GM21360 (cell line): ENCODE data around the gene ZNF485.
"Not testable (repeated sequence)": the region's sequence is repeated elsewhere in the genome, so short reads cannot be mapped to it uniquely, and the experiment has no call there.

Experiments
- ATAC-seq: cut with Tn5 transposase; IDR thresholded peaks from one replicate; pipeline ENCODE4 v1.9.1; 2021; ENCODE audit warnings: mild to moderate bottlenecking, moderate library complexity; ENCODE audit not compliant: unreplicated experiment

Gene ZNF485

DNA sequence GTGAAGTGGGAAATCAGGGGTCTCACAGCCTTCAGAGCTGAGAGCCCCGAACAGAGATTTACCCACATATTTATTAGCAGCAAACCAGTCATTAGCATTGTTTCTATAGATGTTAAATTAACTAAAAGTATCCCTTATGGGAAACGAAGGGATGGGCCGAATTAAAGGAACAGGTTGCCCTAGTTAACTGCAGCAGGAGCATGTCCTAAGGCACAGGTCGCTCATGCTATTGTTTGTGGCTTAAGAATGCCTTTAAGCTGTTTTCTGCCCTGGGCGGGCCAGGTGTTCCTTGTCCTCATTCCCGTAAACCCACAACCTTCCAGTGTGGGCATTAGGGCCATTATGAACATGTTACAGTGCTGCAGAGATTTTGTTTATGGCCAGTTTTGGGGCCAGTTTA lies 4.7 kb upstream of the ZNF485 start:
- not testable (repeated sequence) for ATAC-seq

DNA sequence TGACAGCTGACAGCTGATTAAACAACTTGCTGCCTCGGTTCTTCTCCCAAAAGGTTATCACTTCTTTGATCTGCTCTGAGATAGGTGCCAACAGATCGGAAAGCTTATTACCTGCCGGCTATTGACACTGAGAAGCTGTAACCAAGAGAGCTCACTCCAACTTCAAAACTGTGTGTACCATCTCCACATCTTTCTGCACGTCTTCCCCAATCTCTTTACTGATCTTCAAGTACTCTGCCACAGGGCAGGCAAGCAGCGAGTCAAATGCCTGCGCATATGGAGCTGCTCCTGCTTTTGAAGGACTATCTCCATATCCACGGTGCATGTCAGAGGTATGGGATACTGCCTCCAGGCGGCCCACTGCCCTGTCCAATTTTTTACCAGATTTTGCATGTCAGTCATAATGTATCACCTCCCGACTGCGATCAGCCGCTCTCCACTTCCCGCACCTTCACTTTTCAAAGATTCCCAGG lies 352 bp upstream of the ZNF485 start:
- no peak for ATAC-seq

DNA sequence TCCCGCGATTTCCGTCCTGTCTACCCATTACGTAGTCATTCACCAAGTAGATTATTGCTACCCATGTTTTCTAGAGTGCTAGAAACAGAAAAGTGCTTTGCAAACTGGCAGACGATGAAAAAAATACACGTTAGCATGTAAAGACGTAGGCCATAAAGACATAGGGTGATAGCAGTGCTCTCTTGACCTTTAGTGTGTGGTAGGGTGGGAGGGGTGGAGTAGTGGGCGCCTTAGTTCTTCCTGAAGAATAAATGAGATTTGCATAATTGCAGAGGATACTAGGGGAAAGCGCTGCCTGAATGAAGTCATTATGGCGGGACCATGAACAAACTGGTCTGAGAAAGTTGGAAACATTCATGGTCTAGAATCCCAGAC lies 948 bp downstream of the ZNF485 start:
- no peak for ATAC-seq

DNA sequence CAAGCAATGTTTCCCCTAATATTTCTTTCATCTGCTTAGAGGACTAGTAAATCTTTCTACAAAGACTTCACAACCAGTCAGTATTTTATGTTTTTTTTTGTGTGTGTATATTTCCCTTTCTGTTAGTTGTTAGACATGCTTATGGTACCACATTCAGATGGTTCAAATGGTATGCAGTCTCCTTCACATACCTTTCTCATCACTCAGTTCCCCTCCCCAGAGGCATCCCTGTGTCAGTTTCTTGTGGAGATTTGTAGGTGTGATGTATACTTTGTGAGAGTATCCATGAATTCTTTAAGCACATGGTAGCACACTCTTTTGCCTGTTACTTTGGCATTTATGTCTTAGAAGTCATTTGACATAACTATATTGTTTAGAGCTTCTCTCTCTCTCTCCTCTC lies 4.4 kb downstream of the ZNF485 start:
- no peak for ATAC-seq

DNA sequence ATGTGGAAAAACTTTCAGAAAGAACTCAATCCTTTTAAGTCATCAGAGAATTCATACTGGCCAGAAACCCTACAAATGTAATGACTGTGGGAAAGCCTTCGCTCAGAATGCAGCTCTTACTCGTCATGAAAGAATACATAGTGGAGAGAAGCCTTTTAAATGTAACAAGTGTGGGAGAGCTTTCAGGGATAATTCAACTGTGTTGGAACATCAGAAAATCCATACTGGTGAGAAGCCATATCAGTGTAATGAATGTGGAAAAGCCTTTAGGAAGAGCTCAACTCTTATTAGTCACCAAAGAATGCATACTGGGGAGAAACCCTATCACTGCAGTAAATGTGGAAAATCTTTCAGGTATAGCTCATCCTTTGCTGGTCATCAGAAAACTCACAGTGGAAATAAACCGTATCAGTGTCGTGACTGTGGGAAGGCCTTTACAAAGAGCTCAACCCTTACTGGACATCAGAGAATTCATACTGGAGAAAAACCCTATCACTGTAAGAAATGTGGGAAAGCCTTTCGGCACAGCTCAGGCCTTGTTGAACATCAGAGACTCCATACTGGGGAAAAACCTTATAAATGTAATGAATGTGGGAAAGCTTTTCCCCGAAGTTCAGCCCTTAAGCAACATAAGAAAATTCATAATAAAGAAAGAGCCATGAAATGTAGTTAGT lies 10.6 kb downstream of the ZNF485 start:
- no peak for ATAC-seq

DNA sequence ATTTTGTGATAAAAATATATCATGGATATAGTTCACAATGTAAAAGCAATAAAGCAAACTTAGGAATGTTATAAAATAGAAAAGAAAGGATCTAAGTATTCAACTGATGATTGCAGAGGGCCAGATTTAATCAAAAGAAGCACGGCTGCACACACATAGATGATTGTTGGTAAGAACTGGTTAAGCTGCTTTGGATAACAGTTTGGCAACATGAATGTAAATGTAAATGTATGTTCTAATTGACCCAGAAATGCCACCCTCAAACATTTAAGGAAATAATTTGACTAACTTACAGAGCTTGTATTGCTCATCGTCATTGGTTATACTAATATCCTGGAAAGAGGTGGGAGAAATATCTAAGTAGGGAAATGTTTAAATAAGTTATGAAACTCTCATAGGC lies 13.1 kb downstream of the ZNF485 start:
- ATAC-seq = no peak

DNA sequence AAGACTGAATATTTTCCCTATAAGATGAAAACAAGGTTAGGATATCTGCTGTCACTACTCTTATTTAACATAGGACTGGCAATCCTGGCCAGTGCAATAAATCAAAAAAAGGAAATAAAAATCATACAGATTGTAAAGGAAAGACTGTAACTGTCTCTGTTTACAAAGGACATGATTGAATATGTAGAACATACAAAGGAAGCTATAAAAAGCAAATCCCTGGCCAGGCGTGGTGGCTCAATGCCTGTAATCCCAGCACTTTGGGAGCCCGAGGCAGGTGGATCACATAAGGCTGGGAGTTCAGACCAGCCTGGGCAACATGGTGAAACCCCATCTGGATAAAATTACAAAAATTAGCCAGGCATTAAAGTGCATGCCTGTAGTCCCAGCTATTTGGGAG lies 15.8 kb downstream of the ZNF485 start:
- no peak for ATAC-seq

DNA sequence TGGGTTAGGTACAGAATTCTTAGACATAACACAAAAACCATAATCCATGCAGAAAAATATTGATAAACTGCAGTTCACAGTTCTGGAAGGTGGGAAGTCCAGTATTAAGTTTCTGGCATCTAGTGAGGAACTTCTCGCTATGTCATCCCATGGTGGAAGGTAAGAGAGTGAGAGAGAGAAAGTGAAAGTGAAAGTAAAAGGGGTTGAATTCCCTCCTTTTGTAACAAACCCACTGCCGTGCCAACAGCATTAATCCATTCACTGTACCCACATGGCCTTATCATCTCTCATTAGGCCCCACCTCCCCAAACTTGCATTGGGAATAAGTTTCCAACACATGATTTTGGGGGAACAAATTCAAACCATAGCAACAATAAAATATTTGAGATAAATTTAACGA lies 17.1 kb downstream of the ZNF485 start:
- no peak for ATAC-seq

DNA sequence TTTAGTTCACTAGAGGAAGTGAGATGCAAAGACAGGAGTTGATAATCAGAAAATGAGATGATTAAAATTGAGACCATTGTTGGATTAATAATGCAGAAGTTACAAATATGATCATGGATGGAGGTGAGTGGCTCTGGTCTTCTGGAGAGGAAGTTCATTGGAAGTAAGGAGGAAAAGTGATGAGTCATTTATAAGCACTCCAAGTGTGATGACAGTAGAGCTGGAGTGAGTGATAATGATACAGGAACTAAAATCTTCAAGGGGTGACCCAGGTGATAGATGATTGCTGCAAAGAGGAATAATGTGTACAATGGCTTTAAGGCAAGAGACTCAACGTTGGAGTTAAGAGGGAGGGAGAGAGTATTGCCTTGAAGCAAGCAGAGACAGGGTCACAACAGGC lies 21.7 kb downstream of the ZNF485 start:
- ATAC-seq = no peak

DNA sequence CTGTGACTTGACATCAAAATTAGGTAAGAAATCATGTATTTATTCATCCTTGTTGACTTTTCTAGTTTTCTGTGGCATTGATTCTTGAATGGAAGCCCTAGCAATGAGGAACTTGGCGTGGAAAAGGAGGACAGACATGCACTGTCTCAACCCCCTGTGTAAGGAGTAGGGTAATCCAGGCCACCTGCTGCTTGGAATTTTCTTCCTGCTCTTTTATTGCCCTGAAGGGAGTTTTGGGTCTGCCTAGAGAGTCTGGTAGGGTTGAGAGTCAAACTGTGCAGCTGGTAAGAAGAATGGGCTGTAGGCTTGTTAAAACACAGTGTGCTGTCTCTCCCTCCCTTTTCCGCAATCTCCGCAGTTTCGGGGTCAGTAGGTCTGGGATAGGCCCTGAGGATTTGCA lies 22.7 kb downstream of the ZNF485 start:
- no peak for ATAC-seq

DNA sequence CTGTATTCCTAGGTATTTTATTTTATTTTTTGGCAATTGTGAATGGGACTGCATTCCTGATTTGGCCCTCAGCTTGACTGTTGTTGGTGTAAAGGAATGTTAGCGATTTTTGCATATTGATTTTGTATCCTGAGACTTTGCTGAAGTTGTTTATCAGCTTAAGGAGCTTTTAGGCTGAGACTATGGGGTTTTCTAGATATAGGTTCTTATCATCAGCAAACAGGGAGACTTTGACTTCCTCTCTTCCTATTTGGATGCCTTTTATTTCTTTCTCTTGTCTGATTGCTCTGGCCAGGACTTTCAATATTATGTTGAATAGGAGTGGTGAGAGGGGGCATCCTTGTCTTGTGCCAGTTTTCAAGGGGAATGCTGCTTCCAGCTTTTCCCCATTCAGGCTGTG lies 29.6 kb downstream of the ZNF485 start:
- not testable (repeated sequence) for ATAC-seq

DNA sequence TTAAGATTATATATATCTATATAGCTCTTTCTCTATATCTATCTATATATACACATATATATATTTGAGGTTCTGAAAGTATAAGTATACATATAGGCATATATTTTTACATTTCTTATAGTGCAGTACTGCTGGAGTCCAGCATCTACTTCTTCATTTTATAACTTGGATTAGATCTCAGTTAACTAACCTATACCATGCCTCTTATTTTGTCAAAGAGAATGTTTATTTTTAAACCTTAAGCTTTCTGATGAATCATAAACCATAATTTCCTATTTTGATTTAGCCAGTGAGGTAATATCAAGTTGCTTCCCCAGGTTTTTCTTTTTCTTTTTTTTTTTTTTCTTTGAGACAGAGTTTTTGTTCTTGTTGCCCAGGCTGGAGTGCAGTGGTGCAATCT lies 34.4 kb downstream of the ZNF485 start:
- ATAC-seq = no peak

DNA sequence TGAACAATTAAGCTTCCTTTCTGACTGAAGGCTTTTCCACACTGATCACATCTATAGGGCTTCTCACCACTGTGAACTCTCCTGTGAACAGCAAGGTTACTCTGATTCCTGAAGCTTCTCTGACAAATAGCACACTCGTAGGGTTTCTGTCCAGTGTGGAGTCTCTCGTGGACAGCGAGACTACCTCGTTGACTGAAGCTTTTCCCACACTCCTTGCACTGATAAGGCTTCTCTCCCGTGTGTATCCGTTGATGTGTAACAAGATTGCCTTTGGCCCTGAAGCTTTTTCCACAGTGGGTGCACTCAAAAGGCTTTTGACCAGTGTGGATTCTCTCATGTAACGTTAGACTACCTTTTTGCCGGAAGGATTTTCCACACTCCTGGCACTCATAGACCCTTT lies 38.0 kb downstream of the ZNF485 start:
- no peak for ATAC-seq

DNA sequence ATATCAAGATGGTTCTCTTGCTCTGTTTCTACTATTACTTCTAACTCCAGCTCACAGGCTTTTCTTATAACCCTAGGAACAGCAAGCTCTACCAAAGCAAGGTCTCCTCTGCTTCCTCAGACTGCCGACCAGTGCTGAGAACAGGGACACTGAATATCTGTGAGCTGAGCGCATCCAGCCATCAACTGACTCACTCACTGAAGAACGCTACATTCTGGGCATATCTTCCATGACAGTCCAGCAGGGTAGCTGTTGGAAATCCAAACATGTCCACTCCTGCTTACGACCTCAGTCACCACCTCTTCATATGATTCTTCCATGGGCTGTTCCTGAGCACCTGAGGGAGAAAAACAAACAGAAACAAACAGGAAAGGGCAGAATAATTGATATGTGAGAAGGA lies 39.6 kb downstream of the ZNF485 start:
- ATAC-seq = no peak

DNA sequence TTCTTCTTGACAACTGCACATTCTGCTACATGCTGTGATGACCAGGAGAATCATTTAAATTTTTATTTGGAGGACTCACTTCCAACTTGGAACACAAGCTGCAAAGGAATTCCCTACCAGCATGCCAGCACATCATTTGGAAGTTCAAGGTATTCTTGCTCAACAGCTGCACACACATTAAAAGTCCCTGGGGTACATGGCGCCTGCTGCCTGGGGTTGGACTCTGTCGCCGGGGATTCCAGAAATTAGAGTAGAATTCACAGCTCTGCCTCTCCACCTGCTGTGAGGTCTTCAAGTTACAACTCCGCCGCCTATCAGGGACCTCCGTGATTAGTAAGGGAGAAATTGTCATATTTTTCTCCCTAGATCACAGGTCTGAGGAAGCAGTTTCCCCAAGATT lies 41.3 kb downstream of the ZNF485 start:
- no peak for ATAC-seq

DNA sequence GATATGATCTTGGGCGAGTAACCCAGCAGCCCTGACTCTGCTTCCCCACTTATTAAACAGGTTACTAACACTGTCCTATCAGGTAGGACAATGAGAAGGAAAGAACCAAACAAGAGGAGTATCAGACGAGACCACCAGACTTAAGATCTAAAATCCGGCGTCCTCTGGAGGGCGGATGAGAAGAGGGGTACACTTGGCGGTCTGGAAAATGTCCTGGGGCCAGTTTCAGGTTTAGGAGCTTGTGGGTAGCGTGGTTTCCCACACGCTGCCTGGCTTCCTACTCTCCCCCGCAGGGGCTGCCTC lies 41.8 kb downstream of the ZNF485 start:
- no peak for ATAC-seq

DNA sequence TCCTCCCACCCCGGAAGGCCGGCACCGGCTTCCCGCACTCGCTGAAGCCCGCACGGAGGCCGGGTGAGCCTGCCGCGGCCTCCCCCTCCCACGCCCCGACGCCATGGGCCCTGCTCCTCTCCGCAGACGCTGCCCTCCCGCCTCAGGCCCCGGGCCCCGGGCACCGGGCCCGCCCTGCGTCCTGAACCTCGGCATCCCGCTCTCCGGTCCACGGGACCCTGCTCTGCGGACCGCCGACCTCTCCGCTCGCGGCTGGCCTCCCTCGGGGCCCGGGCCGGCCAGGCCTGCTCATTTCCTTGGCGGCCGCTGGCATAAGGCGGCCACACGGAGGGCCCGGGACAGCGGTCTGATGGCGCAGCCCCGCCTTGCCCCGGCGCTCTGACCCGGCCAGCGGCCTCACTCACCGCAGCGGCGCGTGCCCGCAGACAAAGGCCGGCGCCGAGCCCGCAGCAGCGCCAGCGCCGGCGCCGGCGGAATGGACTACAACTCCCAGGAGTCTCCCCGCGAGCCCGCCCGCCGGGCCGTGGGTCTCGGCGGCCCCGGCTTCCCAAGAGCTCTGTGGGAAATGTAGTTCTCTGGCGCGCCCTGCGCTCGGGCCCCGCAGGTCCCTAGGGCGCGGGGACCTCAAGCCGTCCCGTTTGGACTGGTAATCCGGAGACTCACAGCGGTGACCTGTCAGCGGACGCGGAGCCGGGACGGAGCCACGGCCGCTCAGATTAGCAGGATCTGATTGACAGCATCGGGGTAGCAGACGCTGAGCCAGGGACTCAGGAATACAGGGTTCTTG lies 42.4 kb downstream of the ZNF485 start, which contains the start of gene ZNF32:
Gene ZNF32, minus strand, starts transcription at position 484 of the 787 bp plus-strand sequence. CDS start 2,748 bp downstream, outside the sequence.
- peak; percentile 99 for ATAC-seq

DNA sequence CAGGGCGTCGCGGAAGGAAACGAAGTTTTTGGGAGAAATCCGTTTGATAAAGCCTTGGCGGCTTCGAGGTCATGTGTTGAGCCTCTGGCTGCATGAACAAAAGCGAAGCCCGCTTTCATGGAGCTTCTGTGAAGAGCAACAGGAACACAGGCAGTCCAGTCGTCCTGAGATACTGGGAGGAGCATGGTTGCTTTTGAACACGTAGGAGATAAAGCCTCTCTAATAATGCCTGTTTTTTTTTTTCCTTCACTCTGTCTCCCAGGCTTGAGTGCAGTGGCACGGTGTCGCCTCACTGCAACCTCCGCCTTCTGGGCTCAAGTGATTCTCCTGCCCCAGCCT lies 42.9 kb downstream of the ZNF485 start:
- no peak for ATAC-seq

DNA sequence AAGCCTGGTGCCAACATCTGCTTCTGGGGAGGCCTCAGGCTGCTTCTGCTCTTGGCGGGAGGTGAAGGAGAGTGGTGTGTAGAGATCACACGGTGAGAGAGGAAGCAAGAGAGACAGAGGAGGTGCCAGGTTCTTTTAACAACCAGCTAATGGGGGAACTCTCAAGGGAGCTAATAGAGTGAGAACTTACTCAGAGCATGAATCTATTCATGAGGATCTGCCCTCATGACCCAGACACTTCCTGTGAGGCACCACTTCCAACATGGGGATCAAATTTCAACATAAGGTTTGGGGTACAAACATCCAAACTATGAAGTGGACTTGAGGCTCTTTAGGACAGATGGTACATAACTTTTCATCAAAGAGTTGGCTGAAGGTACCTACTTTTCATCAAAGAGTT lies 47.5 kb downstream of the ZNF485 start:
- no peak for ATAC-seq

DNA sequence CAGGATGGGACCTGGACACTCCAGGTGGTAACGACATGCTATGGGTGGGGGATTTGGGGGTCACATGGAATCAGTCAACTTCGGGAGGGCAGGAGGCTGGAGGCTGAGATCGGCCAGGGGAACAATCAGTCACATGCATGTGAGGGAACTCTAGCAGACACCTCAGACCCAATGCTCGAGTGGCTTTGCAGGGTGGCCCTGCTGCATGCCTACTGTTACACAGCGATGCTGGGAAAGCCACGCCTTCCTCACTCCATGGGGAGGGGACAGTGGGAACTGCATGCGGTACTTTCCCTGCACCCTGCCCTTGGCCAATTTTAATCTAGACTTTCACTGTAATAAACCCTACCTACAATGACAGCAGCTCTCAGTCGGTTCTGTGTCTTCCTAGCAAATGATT lies 49.1 kb downstream of the ZNF485 start:
- no peak for ATAC-seq

DNA sequence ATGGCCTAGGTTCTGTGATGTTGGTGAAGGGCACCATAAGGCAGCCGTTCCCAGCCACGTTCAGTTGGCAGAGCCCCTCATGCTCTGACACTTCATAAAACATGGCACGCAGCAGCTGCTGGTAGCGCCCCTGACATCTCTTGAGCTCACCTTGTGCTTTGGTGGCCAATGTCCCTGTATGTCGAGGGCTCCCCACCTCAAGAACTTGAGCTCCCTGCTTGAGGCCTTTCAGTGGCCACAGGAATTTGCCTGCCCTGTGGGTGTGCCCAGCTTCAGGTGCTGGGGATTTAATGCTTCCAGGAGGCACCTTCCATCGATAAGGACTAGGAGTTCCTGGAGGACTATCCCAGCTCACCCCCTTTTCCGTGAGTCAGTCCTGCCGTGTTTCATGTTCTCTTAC lies 52.0 kb downstream of the ZNF485 start:
- ATAC-seq = no peak

DNA sequence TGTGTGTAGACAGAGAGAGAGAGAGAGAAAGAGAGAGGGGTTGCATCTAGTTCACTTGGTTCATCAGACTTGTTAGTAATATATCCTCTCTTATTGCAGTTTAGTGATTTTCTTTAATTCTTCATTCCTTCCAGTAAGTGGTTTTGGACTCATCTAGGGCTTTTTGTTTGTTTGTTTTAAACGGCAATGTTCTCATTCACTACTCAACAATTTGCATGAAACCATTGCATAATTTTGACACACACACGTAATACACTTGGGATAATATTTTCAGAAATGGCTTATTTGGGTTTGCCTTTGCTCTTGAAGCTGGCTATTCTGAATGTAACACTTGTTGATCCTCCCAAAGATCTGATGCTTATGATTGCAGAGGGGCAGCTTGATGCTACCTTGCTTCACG lies 58.8 kb downstream of the ZNF485 start:
- no peak for ATAC-seq

DNA sequence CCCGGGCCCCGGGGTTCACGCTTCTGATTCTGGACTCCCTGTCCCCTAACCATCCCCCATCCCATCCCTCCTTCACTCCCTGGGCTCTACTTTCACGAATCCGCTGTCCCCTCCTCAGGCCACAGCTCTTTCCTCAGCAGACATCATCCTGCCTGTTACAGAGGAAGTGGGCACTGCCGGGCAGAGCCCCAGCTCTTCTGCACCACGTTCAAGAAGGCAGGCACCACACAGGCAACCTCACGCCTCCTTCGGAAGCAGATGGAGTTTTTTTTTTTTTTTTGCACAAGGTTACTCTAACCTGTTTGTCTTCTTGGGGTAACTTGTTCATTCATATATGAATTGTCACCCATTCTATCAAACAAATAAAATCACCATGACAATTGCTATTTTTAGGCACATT lies 60.3 kb downstream of the ZNF485 start:
- no peak for ATAC-seq
